HEK293 (cell line): ENCODE results near the gene TMPRSS7.

Source experiments
- FEZF1 ChIP-seq: fragments of 450-650 bp; formaldehyde crosslinking; IDR thresholded peaks from 2 replicates; pipeline ENCODE4 v1.5.1; 2016; ENCODE audit warnings: missing biosample characterization, missing genetic modification characterization

The TMPRSS7 gene

GRCh38 chr3:112130638-112130993, 96.1 kb downstream of the TMPRSS7 start (continued):
- no peak for TF ChIP-seq FEZF1
